Astrocyte (in vitro differentiated cells and primary cell): ENCODE results near the gene SELL. TPM values are rescaled to one million over a fixed set of nuclear protein-coding genes. Genes with fewer than 3 reads are reported as not detected.

Experiments used
- DNase-seq: peaks from one replicate; pipeline ENCODE4 v3.0.0-alpha.2; 2010; ENCODE audit warnings: low read depth
- FAIRE-seq: peaks from 2 replicates; lab custom pipeline; 2011; peaks lifted over from hg19 to GRCh38; lab: Jason Lieb, UNC
- H2AFZ ChIP-seq: 2 replicates; pipeline ENCODE4 v1.6.0; 2012; ENCODE audit warnings: low read depth, low read length, inconsistent platforms
- H3K27ac ChIP-seq: 2 replicates; pipeline ENCODE4 v1.5.1; 2011; ENCODE audit warnings: low read depth, low read length, inconsistent platforms
- H3K27me3 ChIP-seq: 2 replicates; pipeline ENCODE4 v1.6.0; 2011; ENCODE audit warnings: low read length, inconsistent platforms; ENCODE audit not compliant: insufficient read depth
- H3K36me3 ChIP-seq: 2 replicates; pipeline ENCODE4 v1.5.1; 2011; ENCODE audit warnings: low read length, inconsistent platforms; ENCODE audit not compliant: insufficient read depth
- H3K4me1 ChIP-seq: 2 replicates; pipeline ENCODE4 v1.5.1; 2011; ENCODE audit warnings: low read length, inconsistent platforms; ENCODE audit not compliant: insufficient read depth
- H3K4me2 ChIP-seq: 2 replicates; pipeline ENCODE4 v1.6.0; 2012; ENCODE audit warnings: low read length, inconsistent platforms
- H3K4me3 ChIP-seq: 2 replicates; pipeline ENCODE4 v1.5.1; 2011; ENCODE audit warnings: low read depth, mild to moderate bottlenecking, low read length, inconsistent platforms; ENCODE audit not compliant: insufficient read depth
- H3K79me2 ChIP-seq: 2 replicates; pipeline ENCODE4 v1.6.0; 2012; ENCODE audit warnings: mild to moderate bottlenecking, low read length, inconsistent platforms; ENCODE audit not compliant: insufficient read depth
- H3K9ac ChIP-seq: 2 replicates; pipeline ENCODE4 v1.6.0; 2012; ENCODE audit warnings: mild to moderate bottlenecking, low read length, inconsistent platforms
- H3K9me3 ChIP-seq: 2 replicates; pipeline ENCODE4 v1.5.1; 2012; ENCODE audit warnings: low read depth, mild to moderate bottlenecking, low read length, inconsistent platforms; ENCODE audit not compliant: insufficient read depth
- H4K20me1 ChIP-seq: 2 replicates; pipeline ENCODE4 v1.6.0; 2012; ENCODE audit warnings: low read length, inconsistent platforms; ENCODE audit not compliant: insufficient read depth
- H3K27ac Mint-ChIP-seq: one replicate; pipeline ENCODE4 v1.8.0; 2021; ENCODE audit warnings: mild to moderate bottlenecking, mixed read lengths; ENCODE audit not compliant: unreplicated experiment
- H3K27me3 Mint-ChIP-seq: one replicate; pipeline ENCODE4 v1.8.0; 2021; ENCODE audit warnings: low read depth, mixed read lengths; ENCODE audit not compliant: unreplicated experiment
- H3K36me3 Mint-ChIP-seq: one replicate; pipeline ENCODE4 v1.8.0; 2021; ENCODE audit warnings: low read depth, mixed read lengths; ENCODE audit not compliant: unreplicated experiment
- H3K4me1 Mint-ChIP-seq: one replicate; pipeline ENCODE4 v1.8.0; 2021; ENCODE audit warnings: low read depth, mixed read lengths; ENCODE audit not compliant: unreplicated experiment
- H3K4me3 Mint-ChIP-seq: one replicate; pipeline ENCODE4 v1.8.0; 2021; ENCODE audit warnings: mild to moderate bottlenecking, moderate library complexity, mixed read lengths; ENCODE audit not compliant: unreplicated experiment
- H3K9me3 Mint-ChIP-seq: one replicate; pipeline ENCODE4 v1.8.0; 2021; ENCODE audit warnings: mild to moderate bottlenecking, mixed read lengths; ENCODE audit not compliant: unreplicated experiment
- EZH2 ChIP-seq: IDR thresholded peaks from 2 replicates; pipeline ENCODE4 v1.6.1; 2012; ENCODE audit warnings: mild to moderate bottlenecking, low read length, inconsistent platforms; ENCODE audit not compliant: insufficient read depth
- total RNA-seq: library from RNA; stranded (reverse); gene quantifications from 2 replicates; pipeline ENCODE4 v1.2.1, GENCODE V29; 2021
- TF ChIP-seq, protein P1 (sequence below): IDR thresholded peaks from 2 replicates; pipeline ENCODE4 v1.5.1; 2011; ENCODE audit warnings: low read depth, mild to moderate bottlenecking, inconsistent platforms, low read length, moderate library complexity; ENCODE audit not compliant: insufficient read depth

The SELL gene
- total RNA-seq, 1 donor from 2014 or later = 0.54 TPM

DNA sequence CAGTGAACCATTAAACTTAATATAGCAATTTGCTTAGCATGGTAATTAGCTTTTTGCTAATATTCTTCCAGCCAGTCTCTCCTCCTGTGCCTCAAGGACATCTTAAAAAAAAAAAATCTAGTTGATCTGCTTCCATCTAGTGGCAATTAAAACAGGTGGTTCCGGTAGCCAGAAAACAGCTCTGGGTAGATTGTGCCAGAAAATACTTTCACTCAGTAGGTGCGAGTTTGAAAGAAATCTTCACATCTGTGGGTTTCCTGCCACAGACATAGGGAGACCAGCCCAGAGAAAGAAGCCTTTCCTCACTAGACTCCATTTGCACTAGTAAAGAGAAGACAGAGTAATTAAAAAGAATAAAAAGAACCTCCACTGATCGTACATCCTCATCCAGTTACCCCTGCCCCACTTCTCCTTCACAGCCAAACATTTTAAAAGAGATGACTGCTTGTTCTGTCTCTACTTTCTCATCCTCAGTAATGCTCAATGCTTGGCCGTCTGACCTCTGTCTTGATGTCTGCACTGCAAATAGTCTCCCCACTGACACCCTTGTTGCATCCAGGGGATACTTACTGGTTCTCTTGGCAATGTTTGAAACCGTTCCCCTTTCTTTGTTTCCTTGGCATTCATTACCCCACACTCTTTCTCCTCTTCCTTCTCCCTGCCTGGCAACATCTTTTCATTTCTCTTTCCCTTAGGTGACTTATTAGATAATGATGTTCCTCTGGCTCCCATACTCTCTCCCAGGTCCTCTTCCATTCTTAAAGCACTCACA, 16.9 kb downstream of the SELL start:
- Histone ChIP-seq H3K36me3 (no peaks in the 10 kb centered on the region), H3K27me3 (peaks cover 2% of the 10 kb centered on the region), H3K27ac (no peak overlapping the region), H3K9me3 (no peaks in the 10 kb centered on the region), H3K79me2 (no peaks in the 10 kb centered on the region), H2AFZ (no peak overlapping the region), H3K4me1 (no peaks in the 10 kb centered on the region), H3K4me3 (no peak overlapping the region), H3K9ac (no peak overlapping the region), H3K4me2 (no peak overlapping the region), H4K20me1 (no peaks in the 10 kb centered on the region)
- no peak for TF ChIP-seq EZH2
- TF ChIP-seq, protein P1, sequence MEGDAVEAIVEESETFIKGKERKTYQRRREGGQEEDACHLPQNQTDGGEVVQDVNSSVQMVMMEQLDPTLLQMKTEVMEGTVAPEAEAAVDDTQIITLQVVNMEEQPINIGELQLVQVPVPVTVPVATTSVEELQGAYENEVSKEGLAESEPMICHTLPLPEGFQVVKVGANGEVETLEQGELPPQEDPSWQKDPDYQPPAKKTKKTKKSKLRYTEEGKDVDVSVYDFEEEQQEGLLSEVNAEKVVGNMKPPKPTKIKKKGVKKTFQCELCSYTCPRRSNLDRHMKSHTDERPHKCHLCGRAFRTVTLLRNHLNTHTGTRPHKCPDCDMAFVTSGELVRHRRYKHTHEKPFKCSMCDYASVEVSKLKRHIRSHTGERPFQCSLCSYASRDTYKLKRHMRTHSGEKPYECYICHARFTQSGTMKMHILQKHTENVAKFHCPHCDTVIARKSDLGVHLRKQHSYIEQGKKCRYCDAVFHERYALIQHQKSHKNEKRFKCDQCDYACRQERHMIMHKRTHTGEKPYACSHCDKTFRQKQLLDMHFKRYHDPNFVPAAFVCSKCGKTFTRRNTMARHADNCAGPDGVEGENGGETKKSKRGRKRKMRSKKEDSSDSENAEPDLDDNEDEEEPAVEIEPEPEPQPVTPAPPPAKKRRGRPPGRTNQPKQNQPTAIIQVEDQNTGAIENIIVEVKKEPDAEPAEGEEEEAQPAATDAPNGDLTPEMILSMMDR = no peak
- DNase-seq (no peak), FAIRE-seq (no peak)
- no peaks in the 10 kb centered on the region for H3K4me1 Mint-ChIP-seq
- no peak overlapping the region for H3K27ac Mint-ChIP-seq
- H3K36me3 Mint-ChIP-seq = no peaks in the 10 kb centered on the region
- no peaks in the 10 kb centered on the region for H3K9me3 Mint-ChIP-seq
- H3K4me3 Mint-ChIP-seq = no peak overlapping the region
- peaks cover 28% of the 10 kb centered on the region for H3K27me3 Mint-ChIP-seq

GRCh38 chr1:169692756-169693460, 18.5 kb downstream of the SELL start:
- Mint-ChIP-seq H3K27me3 (peaks cover 29% of the 10 kb centered on the region), H3K4me1 (no peaks in the 10 kb centered on the region), H3K9me3 (no peaks in the 10 kb centered on the region), H3K4me3 (no peak overlapping the region), H3K36me3 (no peaks in the 10 kb centered on the region), H3K27ac (no peak overlapping the region)
- H3K36me3 ChIP-seq = no peaks in the 10 kb centered on the region
- H3K4me1 ChIP-seq = no peaks in the 10 kb centered on the region
- H4K20me1 ChIP-seq = no peaks in the 10 kb centered on the region
- no peak for FAIRE-seq
- no peak overlapping the region for H2AFZ ChIP-seq
- H3K27ac ChIP-seq = no peak overlapping the region
- peaks cover 2% of the 10 kb centered on the region for H3K27me3 ChIP-seq
- H3K4me3 ChIP-seq = no peak overlapping the region
- no peak for DNase-seq
- no peaks in the 10 kb centered on the region for H3K79me2 ChIP-seq
- no peaks in the 10 kb centered on the region for H3K9me3 ChIP-seq
- H3K9ac ChIP-seq = no peak overlapping the region
- TF ChIP-seq, protein P1 = no peak
- no peak for TF ChIP-seq EZH2
- H3K4me2 ChIP-seq = no peak overlapping the region
